ENCODE data around the gene PXN. TPM values are rescaled to one million over a fixed set of nuclear protein-coding genes. Genes with fewer than 3 reads are reported as not detected.
A peak's percentile ranks its signal among the peaks of the same experiment; 100 is the strongest.

Gene PXN
- total and polyA plus RNA-seq, 7 donors = 64.7 to 166 (median 96.2) TPM

DNA sequence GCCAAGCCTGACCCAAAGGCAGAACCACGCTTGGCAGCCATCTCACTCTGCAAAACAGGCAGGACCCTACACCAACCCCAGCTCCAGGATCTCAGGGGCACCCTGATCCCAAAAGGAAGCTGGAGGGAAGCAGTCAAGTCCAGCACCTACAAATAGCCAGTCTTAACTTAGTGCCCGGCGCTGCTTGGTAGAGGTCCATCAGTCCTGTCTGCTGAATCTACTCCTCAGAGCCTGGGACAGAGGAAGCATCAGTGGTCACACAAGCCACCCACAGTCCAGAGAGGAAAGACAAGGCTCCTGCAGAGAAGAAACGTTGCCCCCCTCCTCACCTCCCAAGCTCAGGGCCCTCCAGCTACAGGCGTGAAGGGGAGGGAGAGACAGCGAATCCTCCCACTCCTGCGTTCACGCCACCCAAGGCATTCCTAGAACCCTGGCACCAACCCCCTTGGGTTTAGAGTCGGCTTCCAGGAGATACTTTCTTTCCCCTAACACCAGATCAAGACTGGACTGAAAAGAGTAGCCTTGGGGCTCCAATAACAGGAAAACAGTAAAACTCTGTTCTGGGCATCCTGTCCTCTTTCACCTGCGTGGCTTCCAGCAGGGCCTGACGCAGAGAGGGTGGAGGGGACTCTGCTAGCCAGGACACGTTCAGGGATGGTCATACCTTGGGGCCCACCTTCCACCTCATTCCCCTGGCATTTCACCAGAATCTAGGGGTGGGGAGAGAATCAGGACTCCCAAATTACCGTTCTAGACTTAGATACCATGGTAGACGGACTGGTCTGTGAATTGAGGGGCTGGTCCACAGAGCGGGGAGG, 1.2 kb downstream of the PXN start:
- peak in 3 of 4 donors; percentile 26 to 46 (median 31) for ATAC-seq
- DNase-seq = peak in 1 of 2 donors; percentile 21
- Histone ChIP-seq H3K4me3 (peak overlapping the region; percentile 94), H3K4me1 (peaks cover 52% of the 10 kb centered on the region), H3K36me3 (ENCODE audit: insufficient read depth in 1 of 2, low read depth in 1 of 2) (peaks cover 2 to 8% of the 10 kb centered on the region in 2 donors), H3K9me3 (no peaks in the 10 kb centered on the region), H3K27ac (peak overlapping the region; percentile 95), H3K27me3 (ENCODE audit: insufficient read depth in 3 of 3, low read length in 2 of 3) (no peaks in the 10 kb centered on the region)
- TF ChIP-seq, protein P1, sequence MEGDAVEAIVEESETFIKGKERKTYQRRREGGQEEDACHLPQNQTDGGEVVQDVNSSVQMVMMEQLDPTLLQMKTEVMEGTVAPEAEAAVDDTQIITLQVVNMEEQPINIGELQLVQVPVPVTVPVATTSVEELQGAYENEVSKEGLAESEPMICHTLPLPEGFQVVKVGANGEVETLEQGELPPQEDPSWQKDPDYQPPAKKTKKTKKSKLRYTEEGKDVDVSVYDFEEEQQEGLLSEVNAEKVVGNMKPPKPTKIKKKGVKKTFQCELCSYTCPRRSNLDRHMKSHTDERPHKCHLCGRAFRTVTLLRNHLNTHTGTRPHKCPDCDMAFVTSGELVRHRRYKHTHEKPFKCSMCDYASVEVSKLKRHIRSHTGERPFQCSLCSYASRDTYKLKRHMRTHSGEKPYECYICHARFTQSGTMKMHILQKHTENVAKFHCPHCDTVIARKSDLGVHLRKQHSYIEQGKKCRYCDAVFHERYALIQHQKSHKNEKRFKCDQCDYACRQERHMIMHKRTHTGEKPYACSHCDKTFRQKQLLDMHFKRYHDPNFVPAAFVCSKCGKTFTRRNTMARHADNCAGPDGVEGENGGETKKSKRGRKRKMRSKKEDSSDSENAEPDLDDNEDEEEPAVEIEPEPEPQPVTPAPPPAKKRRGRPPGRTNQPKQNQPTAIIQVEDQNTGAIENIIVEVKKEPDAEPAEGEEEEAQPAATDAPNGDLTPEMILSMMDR (IDR thresholded peaks at IDR 0.05) = no peak
- intact Hi-C loops (cut with DNase I) = loop anchor here (1.0 to 10.0 kb wide), 3 partner anchors 37 to 149 kb away; partner anchors contain the start of genes RAB35 (in 1 of the 2) and RPLP0 (in 1 of the 2)
- WGBS, 3 donors = 13 to 25% (median 16%) methylated on average over 15 of the region's 15 CpGs

DNA sequence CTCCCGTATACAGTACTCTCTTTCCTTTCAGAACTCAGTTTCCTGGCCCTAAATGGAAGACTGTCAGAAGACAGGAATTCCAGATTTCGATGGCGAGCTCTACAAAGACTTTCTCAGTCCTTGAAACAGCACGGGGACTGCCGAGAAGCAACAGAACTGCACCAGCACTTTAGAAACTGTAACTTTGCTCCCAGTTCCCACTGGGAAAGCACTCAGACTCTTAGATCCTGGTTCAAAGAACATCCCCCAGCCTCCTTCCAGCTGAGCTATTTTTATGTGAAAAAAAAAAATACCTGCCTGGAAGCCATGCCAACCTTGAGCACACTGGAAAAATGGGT, 1.8 kb downstream of the PXN start:
- ATAC-seq = no peak
- intact Hi-C loops (cut with DNase I) = loop anchor here (1.0 to 10.0 kb wide), 3 partner anchors 37 to 149 kb away; partner anchors contain the start of genes RAB35 (in 1 of the 2) and RPLP0 (in 1 of the 2)

DNA sequence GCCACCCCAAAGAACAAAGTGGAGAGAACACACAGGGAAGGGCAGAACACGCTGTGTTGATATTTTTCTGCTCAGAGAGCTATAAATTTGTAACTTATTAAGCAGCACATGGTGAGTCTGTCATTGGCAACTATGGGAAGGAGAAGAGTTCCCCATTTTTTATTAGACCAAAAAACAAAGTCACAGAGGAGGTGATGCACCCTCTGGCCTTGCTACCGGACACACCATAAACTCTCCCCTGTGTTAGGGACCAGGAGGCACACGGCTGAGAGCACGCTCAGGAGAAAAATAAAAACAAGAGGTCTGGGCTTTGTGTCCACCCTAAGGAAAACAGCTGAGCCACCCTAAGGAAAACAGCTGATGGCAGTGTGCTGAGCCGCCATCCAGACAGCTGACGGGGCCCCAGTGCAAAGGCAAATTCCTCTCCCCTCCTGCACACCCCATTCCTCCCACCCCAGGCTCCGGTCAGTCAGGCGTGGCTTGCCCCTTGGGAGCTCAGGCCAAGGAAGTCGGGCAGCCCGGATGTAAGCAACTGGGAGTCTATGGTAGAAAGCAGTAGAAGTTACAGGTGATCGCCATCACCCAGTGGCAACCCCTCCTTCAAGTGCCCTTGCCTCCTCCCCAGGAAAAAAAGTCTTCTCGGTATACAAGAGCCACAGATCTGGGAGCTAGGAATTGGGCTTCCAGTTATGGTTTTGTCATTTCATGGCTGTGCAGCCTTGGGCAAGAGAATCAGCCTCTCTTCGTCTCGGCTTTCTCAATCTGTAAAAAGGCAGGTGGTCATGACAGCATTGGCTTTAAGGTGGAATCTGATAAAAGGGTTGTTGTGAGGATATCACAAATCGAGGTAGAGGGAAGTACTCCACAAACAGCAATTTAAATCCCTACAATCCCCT, 2.4 kb downstream of the PXN start:
- Histone ChIP-seq H3K4me3 (peak overlapping the region; percentile 94), H3K27me3 (ENCODE audit: insufficient read depth in 3 of 3, low read length in 2 of 3) (no peaks in the 10 kb centered on the region), H3K4me1 (peaks cover 64% of the 10 kb centered on the region), H3K36me3 (ENCODE audit: insufficient read depth in 1 of 2, low read depth in 1 of 2) (peaks cover 2 to 8% of the 10 kb centered on the region in 2 donors), H3K27ac (peak overlapping the region; percentile 95), H3K9me3 (no peaks in the 10 kb centered on the region)
- WGBS, 3 donors = 8 to 15% (median 8%) methylated on average over 15 of the region's 15 CpGs
- intact Hi-C loops (cut with DNase I) = loop anchor here in 1 of 2 donors (10.0 kb wide), 1 partner anchor 148 kb away; the partner anchor contains the start of gene RAB35
- peak in 3 of 4 donors; percentile 27 to 33 (median 28) for ATAC-seq
- TF ChIP-seq, protein P1 (IDR thresholded peaks at IDR 0.05) = no peak
- peak; percentile 42 to 75 for DNase-seq

More for the DNA sequence above, 1.8 kb downstream of the PXN start:
- H3K9me3 ChIP-seq = no peaks in the 10 kb centered on the region
- H3K4me3 ChIP-seq = peak overlapping the region; percentile 94
- peak overlapping the region; percentile 95 for H3K27ac ChIP-seq
- H3K4me1 ChIP-seq = peaks cover 58% of the 10 kb centered on the region
- 10 to 28% (median 11%) methylated on average over 5 of the region's 5 CpGs for WGBS, 3 donors
- peaks cover 2 to 8% of the 10 kb centered on the region in 2 donors for H3K36me3 ChIP-seq (ENCODE audit: insufficient read depth in 1 of 2, low read depth in 1 of 2)
- H3K27me3 ChIP-seq (ENCODE audit: insufficient read depth in 3 of 3, low read length in 2 of 3) = no peaks in the 10 kb centered on the region
- DNase-seq = no peak
- TF ChIP-seq, protein P1 (IDR thresholded peaks at IDR 0.05) = no peak

DNA sequence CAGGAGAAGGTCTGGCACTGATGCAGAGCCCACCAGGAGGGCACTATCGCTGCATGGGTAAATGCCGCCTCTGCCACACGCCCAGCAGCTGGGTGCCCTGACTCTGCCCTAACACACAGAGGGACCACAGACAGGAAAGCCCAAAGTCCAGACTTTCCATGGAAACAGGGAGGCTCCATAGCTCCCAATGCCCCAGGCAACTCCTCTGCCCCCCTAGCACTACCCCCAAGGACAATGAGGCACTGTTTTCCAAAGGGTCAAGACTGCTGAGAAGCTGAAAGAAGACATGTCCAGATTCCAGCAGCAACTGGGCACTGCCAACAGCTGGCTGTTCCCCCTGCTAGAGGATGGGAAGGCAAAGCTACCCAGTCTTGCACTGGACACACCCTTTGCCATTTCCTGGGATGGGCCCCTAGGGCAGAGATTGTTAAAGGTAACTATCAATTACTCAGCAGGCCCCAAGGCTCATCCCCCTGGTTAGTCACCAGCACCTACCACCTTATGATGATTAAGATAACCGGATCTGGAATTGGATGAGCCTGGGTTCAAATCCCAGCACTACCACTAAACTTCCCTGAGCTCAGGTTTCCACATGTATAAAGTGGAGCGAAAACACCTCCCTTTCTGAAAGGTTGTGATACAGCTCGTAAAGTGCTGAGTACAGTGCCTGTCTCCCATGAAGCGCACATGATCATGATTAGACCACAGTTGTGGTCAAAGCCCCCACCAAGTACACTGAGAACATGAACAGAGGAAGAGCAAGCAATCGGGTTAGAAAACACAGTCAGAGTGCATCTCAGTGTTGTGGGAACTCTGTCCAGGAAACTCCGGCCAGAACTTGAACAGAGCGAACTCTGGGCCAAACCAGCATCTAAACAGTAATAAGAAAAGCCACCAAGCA, 3.3 kb downstream of the PXN start:
- Histone ChIP-seq H3K36me3 (ENCODE audit: insufficient read depth in 1 of 2, low read depth in 1 of 2) (peaks cover 2 to 8% of the 10 kb centered on the region in 2 donors), H3K27me3 (ENCODE audit: insufficient read depth in 3 of 3, low read length in 2 of 3) (no peaks in the 10 kb centered on the region), H3K27ac (peak overlapping the region; percentile 95), H3K4me3 (peak overlapping the region; percentile 94), H3K9me3 (no peaks in the 10 kb centered on the region), H3K4me1 (peaks cover 73% of the 10 kb centered on the region)
- ATAC-seq (peak in 1 of 4 donors; percentile 3), DNase-seq (no peak)
- TF ChIP-seq, protein P1 (IDR thresholded peaks at IDR 0.05) = no peak
- 42 to 50% (median 44%) methylated on average over 10 of the region's 10 CpGs for WGBS, 3 donors
- intact Hi-C loops (cut with DNase I) = loop anchor here in 1 of 2 donors (10.0 kb wide), 1 partner anchor 147 kb away; the partner anchor contains the start of gene RAB35

Measured in psoas muscle (tissue), 8 donors.